CD4-positive, alpha-beta T cell treated with Interferon alpha-2 for 1 hour (primary cell): ENCODE measurements around the gene LEMD1.
A peak's percentile ranks its signal among the peaks of the same experiment; 100 is the strongest.
"Not testable (repeated sequence)": the region's sequence is repeated elsewhere in the genome, so short reads cannot be mapped to it uniquely, and the experiment has no call there.

ENCODE experiments used
- DNase-seq, 2 donors: peaks; one replicate each; pipeline ENCODE4 v3.0.0-alpha.2; 2020 to 2022

Gene LEMD1

GRCh38 chr1:205375835-205376545 is 45.9 kb downstream of the LEMD1 start:
- DNase-seq: no peak

- DNase-seq: no peak
Measured at GRCh38 chr1:205374210-205375078, 47.4 kb downstream of the LEMD1 start.

GRCh38 chr1:205373798-205374175 is 48.1 kb downstream of the LEMD1 start:
- no peak for DNase-seq

GRCh38 chr1:205373022-205373797 is 48.6 kb downstream of the LEMD1 start:
- DNase-seq: no peak

GRCh38 chr1:205371871-205372660 is 49.8 kb downstream of the LEMD1 start:
- no peak for DNase-seq

- DNase-seq: no peak
Measured at GRCh38 chr1:205370780-205371179, 51.1 kb downstream of the LEMD1 start.

GRCh38 chr1:205369701-205370123 is 52.1 kb downstream of the LEMD1 start:
- no peak for DNase-seq

GRCh38 chr1:205368478-205368877 is 53.4 kb downstream of the LEMD1 start:
- DNase-seq: no peak

- no peak for DNase-seq
Measured at GRCh38 chr1:205365945-205366463, 55.9 kb downstream of the LEMD1 start.

GRCh38 chr1:205365086-205365485 is 56.8 kb downstream of the LEMD1 start:
- DNase-seq: not testable (repeated sequence)

- DNase-seq: no peak
Measured at GRCh38 chr1:205360891-205361290, 61.0 kb downstream of the LEMD1 start.

GRCh38 chr1:205359771-205360565 is 61.9 kb downstream of the LEMD1 start:
- DNase-seq: no peak

- DNase-seq: no peak
Measured at GRCh38 chr1:205358579-205358978, 63.3 kb downstream of the LEMD1 start.

GRCh38 chr1:205357567-205357966 is 64.3 kb downstream of the LEMD1 start:
- DNase-seq: no peak

- DNase-seq: no peak
Measured at GRCh38 chr1:205356440-205357139, 65.3 kb downstream of the LEMD1 start, which contains the start of gene KLHDC8A. KLHDC8A (minus strand) TSS chr1:205356922; CDS start chr1:205343604, 13,318 bp downstream.

GRCh38 chr1:205355075-205355453 is 66.8 kb downstream of the LEMD1 start:
- no peak for DNase-seq

- peak; percentile 64 to 70 for DNase-seq
Measured at GRCh38 chr1:205354259-205355074, 67.4 kb downstream of the LEMD1 start.

GRCh38 chr1:205353612-205354011 is 68.2 kb downstream of the LEMD1 start:
- DNase-seq: no peak

- DNase-seq: no peak
Measured at GRCh38 chr1:205353191-205353590, 68.7 kb downstream of the LEMD1 start.
